ENCODE data around the gene ZDHHC21. TPM values are rescaled to one million over a fixed set of nuclear protein-coding genes. Genes with fewer than 3 reads are reported as not detected.

ZDHHC21 gene
- total RNA-seq, 2 donors from 2014 or later: 8.0 to 11.6 TPM

DNA sequence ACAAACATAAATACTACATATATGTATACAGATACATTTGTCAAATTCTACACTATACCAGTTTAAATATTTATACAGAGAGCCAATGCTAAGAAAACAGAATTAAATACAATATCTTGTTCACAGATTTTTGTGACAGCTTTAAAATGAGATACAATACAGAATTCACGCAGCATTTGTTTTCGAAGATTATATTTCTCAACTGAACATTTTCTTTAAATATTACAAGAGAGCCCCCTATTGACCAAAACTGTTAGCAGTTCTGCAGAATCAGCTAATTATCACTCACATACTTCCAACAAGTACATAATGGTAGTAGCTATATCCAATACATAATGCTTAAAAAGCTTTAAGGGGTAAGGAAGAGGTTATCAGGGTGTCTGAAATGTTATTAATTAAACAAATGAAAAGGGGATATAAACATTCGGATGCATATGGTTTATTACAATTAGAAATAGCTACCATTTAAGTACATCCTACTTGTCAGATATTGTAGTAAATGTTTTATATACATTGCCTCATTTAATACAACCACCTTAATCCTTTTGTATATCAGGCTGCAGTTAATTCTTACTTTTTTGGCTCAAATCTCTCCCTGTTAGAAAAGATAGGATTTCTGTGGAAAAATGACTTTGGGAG is 31.7 kb downstream of the ZDHHC21 start:
- H3K4me1 ChIP-seq (replicated peaks): no peaks in the 10 kb centered on the region
- intact Hi-C loops (cut with DNase I): no loop called here
- no peak overlapping the region for H3K27ac ChIP-seq
- no peaks in the 10 kb centered on the region for H3K27me3 ChIP-seq (replicated peaks; ENCODE audit: insufficient read depth)
- H3K36me3 ChIP-seq: no peaks in the 10 kb centered on the region
- DNase-seq (ENCODE audit: low spot score): no peak
- H3K4me3 ChIP-seq: no peak overlapping the region
- TF ChIP-seq POLR2A (IDR thresholded peaks at IDR 0.05): no peak
- TF ChIP-seq POLR2AphosphoS5 (IDR thresholded peaks at IDR 0.05): no peak
- TF ChIP-seq, protein P1, sequence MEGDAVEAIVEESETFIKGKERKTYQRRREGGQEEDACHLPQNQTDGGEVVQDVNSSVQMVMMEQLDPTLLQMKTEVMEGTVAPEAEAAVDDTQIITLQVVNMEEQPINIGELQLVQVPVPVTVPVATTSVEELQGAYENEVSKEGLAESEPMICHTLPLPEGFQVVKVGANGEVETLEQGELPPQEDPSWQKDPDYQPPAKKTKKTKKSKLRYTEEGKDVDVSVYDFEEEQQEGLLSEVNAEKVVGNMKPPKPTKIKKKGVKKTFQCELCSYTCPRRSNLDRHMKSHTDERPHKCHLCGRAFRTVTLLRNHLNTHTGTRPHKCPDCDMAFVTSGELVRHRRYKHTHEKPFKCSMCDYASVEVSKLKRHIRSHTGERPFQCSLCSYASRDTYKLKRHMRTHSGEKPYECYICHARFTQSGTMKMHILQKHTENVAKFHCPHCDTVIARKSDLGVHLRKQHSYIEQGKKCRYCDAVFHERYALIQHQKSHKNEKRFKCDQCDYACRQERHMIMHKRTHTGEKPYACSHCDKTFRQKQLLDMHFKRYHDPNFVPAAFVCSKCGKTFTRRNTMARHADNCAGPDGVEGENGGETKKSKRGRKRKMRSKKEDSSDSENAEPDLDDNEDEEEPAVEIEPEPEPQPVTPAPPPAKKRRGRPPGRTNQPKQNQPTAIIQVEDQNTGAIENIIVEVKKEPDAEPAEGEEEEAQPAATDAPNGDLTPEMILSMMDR (IDR thresholded peaks at IDR 0.05): peak in 2 of 4 experiments; percentile 28 to 38
- no peaks in the 10 kb centered on the region for H3K9me3 ChIP-seq
- 58% methylated on average over 3 of the region's 3 CpGs for WGBS

DNA sequence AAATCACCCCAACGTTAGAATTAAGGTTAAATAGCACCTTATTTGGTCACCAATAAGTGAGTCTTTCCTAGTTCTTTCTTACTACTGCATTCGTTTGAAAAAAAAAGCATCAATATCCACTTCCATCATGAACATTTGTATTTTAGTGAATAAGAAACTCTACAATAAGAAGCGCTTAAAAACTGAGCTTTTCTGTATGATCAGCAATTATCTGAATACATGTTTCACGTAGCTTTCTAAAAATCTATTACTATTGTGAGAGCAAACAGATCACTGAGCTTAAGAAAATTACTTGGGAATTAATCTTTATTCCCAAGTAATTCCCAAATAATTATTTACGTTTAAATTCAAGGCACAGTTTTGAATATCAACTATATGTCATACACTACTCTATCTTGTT is 32.5 kb downstream of the ZDHHC21 start:
- TF ChIP-seq, protein P1 (IDR thresholded peaks at IDR 0.05): no peak
- TF ChIP-seq POLR2AphosphoS5 (IDR thresholded peaks at IDR 0.05): no peak
- no peak for TF ChIP-seq POLR2A (IDR thresholded peaks at IDR 0.05)
- H3K9me3 ChIP-seq: no peaks in the 10 kb centered on the region
- WGBS: 90% methylated on average over 5 of the region's 5 CpGs
- intact Hi-C loops (cut with DNase I): no loop called here
- no peak overlapping the region for H3K4me3 ChIP-seq
- H3K27ac ChIP-seq: no peak overlapping the region
- no peaks in the 10 kb centered on the region for H3K36me3 ChIP-seq
- no peaks in the 10 kb centered on the region for H3K27me3 ChIP-seq (replicated peaks; ENCODE audit: insufficient read depth)
- no peaks in the 10 kb centered on the region for H3K4me1 ChIP-seq (replicated peaks)
- no peak for DNase-seq (ENCODE audit: low spot score)

DNA sequence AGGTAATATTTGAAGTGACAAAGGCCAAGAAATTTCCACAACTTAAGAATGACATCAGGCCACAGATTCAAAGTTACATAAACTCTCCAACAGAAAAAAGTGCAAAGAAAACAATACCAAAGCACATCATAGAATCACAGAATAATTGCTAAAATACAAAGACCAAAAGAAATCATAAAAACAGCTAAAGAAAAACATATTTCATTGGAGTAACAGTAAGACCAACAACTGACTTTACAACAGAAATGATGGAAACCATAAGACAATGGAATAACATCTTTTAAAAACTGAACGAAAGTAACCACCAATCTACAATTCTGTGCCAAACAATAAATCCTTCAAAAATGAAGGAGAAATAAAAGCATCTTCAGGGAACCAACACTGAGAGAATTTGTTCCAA is 38.3 kb downstream of the ZDHHC21 start:
- no peak for DNase-seq (ENCODE audit: low spot score)
- Histone ChIP-seq H3K9me3 (no peaks in the 10 kb centered on the region), H3K27me3 (replicated peaks; ENCODE audit: insufficient read depth) (no peaks in the 10 kb centered on the region), H3K27ac (no peak overlapping the region), H3K36me3 (no peaks in the 10 kb centered on the region), H3K4me3 (no peak overlapping the region), H3K4me1 (replicated peaks) (no peaks in the 10 kb centered on the region)
- intact Hi-C loops (cut with DNase I): no loop called here
- WGBS: 73% methylated on average over 1 of the region's 1 CpG
- TF ChIP-seq POLR2A (IDR thresholded peaks at IDR 0.05) (no peak), POLR2AphosphoS5 (IDR thresholded peaks at IDR 0.05) (no peak)
- TF ChIP-seq, protein P1 (IDR thresholded peaks at IDR 0.05): no peak

DNA sequence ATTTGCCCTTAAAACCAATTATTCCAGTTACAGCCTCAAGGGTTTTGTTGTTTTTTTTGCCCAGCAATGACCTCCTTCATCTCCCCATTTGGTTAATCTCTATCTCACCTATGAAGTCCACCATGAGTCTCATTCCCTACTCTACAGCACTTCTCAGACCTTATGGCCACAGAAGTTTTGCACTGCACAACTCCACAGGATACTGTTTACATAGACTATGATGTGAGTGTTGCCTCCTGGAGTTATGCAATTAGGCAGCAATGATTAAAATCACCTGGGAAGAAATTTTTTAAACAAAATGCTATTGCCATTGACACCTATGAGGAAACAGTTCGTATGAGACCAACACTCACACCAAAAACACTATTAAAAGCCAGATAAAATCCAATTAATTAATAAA is 39.7 kb downstream of the ZDHHC21 start:
- no peak overlapping the region for H3K4me3 ChIP-seq
- no peaks in the 10 kb centered on the region for H3K4me1 ChIP-seq (replicated peaks)
- H3K9me3 ChIP-seq: no peaks in the 10 kb centered on the region
- intact Hi-C loops (cut with DNase I): no loop called here
- 95% methylated on average over 1 of the region's 1 CpG for WGBS
- H3K27ac ChIP-seq: no peak overlapping the region
- no peaks in the 10 kb centered on the region for H3K36me3 ChIP-seq
- DNase-seq (ENCODE audit: low spot score): no peak
- no peaks in the 10 kb centered on the region for H3K27me3 ChIP-seq (replicated peaks; ENCODE audit: insufficient read depth)
- TF ChIP-seq, protein P1 (IDR thresholded peaks at IDR 0.05): no peak

DNA sequence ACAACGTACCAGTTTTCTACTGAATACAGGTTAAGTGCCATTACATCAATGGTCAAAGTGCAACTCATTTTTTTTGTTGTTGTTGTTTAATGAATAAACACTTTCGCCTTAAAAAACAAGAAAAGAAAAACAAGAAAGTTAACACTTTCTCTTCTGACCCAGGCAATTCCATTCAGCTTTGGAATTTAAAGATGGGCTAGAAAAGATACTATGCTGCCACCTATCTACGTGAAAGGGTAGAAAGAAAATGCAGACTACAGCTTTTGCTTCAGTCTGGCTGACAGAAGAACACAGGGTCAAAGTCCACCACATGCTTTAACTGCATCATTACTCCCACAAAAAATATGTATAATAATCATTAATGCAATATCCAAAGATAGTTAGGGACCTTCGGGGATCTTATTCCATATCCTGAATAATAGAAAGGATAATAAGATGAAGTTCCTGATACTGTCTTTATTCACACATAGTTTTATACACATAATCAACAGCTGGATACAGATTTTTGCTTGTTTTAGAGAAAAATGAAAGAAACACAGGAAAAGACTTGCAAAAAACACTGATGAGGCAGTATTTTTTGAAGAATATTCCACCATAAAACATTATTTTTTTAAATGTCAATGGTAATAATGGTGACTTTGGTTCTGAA is 40.4 kb downstream of the ZDHHC21 start:
- 65% methylated on average over 4 of the region's 4 CpGs for WGBS
- H3K27ac ChIP-seq: no peak overlapping the region
- intact Hi-C loops (cut with DNase I): no loop called here
- no peaks in the 10 kb centered on the region for H3K36me3 ChIP-seq
- H3K4me1 ChIP-seq (replicated peaks): no peaks in the 10 kb centered on the region
- no peak for DNase-seq (ENCODE audit: low spot score)
- H3K9me3 ChIP-seq: no peaks in the 10 kb centered on the region
- H3K27me3 ChIP-seq (replicated peaks; ENCODE audit: insufficient read depth): no peaks in the 10 kb centered on the region
- TF ChIP-seq, protein P1 (IDR thresholded peaks at IDR 0.05): peak in 3 of 4 experiments; percentile 28 to 49 (median 42)
- no peak for TF ChIP-seq POLR2A (IDR thresholded peaks at IDR 0.05)
- H3K4me3 ChIP-seq: no peak overlapping the region

All from prostate gland (tissue), 2 donors.